Bone marrow (tissue), 2 donors: ENCODE results near the gene ENO3.
A peak's percentile ranks its signal among the peaks of the same experiment; 100 is the strongest.

Source experiments
- DNase-seq, 2 donors: peaks; one replicate each; lab custom pipeline; 2025; lab: John Stamatoyannopoulos, UW

ENO3 gene

GRCh38 chr17:4950075-4950745 is 709 bp upstream of the ENO3 start:
- no peak for DNase-seq

GRCh38 chr17:4951486-4951885 is 567 bp downstream of the ENO3 start:
- DNase-seq, result no peak

- DNase-seq, result no peak
These were observed 2.6 kb downstream of the ENO3 start for GRCh38 chr17:4953451-4953961.

GRCh38 chr17:4955091-4955490 is 4.2 kb downstream of the ENO3 start:
- no peak for DNase-seq

- no peak for DNase-seq
These were observed 5.7 kb downstream of the ENO3 start for GRCh38 chr17:4956493-4957061.

- DNase-seq, result no peak
These were observed 7.2 kb downstream of the ENO3 start for GRCh38 chr17:4958102-4958501.

GRCh38 chr17:4959261-4959965 is 8.5 kb downstream of the ENO3 start:
- DNase-seq, result no peak

GRCh38 chr17:4960279-4960922 is 9.5 kb downstream of the ENO3 start:
- no peak for DNase-seq

- DNase-seq, result no peak
These were observed 14.5 kb downstream of the ENO3 start for GRCh38 chr17:4965311-4965986.

- DNase-seq, result peak in 1 of 2 donors; percentile 100
These were observed 16.1 kb downstream of the ENO3 start for GRCh38 chr17:4966844-4967538.

GRCh38 chr17:4967539-4968485 is 16.9 kb downstream of the ENO3 start, which contains the start of gene SPAG7:
SPAG7 (minus strand) TSS chr17:4967817; CDS start chr17:4967804, 13 bp downstream.
- DNase-seq, result peak; percentile 89 to 96

GRCh38 chr17:4968486-4969046 is 17.6 kb downstream of the ENO3 start:
- no peak for DNase-seq

- peak in 1 of 2 donors; percentile 6 for DNase-seq
These were observed 18.2 kb downstream of the ENO3 start for GRCh38 chr17:4969047-4969550.

- no peak for DNase-seq
These were observed 18.7 kb downstream of the ENO3 start for GRCh38 chr17:4969551-4970173.

- no peak for DNase-seq
These were observed 19.4 kb downstream of the ENO3 start for GRCh38 chr17:4970273-4970672.

- no peak for DNase-seq
These were observed 20.9 kb downstream of the ENO3 start for GRCh38 chr17:4971826-4972225.

- no peak for DNase-seq
These were observed 21.4 kb downstream of the ENO3 start for GRCh38 chr17:4972322-4972721.

GRCh38 chr17:4972752-4973151 is 21.8 kb downstream of the ENO3 start:
- no peak for DNase-seq
